ENCODE measurements around the gene NOP14.

The NOP14 gene

GRCh38 chr4:2950221-2950989, 12.8 kb downstream of the NOP14 start (continued):
- no peak for TF ChIP-seq ZNF18 (tag by site-specific recombination; IDR thresholded peaks at IDR 0.05)
- TF ChIP-seq ZNF624 (tag by site-specific recombination; IDR thresholded peaks at IDR 0.05): no peak
- TF ChIP-seq PRDM1 (tag by site-specific recombination; IDR thresholded peaks at IDR 0.05): no peak

GRCh38 chr4:2949782-2950125, 13.5 kb downstream of the NOP14 start:
- peaks cover 0 to 99% of the 10 kb centered on the region in 2 experiments for H3K36me3 ChIP-seq (ENCODE audit: control insufficient read depth in 2 of 2, insufficient read depth in 1 of 2, low read length in 2 of 2)
- TF ChIP-seq ZNF175 (tag by site-specific recombination; IDR thresholded peaks at IDR 0.05): no peak
- no peak for TF ChIP-seq KLF17 (tag by site-specific recombination; IDR thresholded peaks at IDR 0.05)
- no peak for TF ChIP-seq ZNF585B (tag by site-specific recombination; IDR thresholded peaks at IDR 0.05)
- H3K4me3 ChIP-seq (ENCODE audit: low read depth, low read length): no peak overlapping the region
- no peaks in the 10 kb centered on the region for H3K9me3 ChIP-seq (ENCODE audit: control insufficient read depth, insufficient read depth, low read depth, low read length)
- no peaks in the 10 kb centered on the region for H3K4me1 ChIP-seq (ENCODE audit: control insufficient read depth, insufficient read depth, low read length)
- ChIA-PET POLR2A (no interaction called here), CTCF (interaction anchor here (1.1 kb wide), 1 partner anchor 87 kb away, joined by 5 read pairs; no protein-coding TSS in a partner anchor)
- no peak overlapping the region for H3K27ac ChIP-seq (ENCODE audit: extremely low read depth, low read depth, low read length)

GRCh38 chr4:2948895-2949781, 14.1 kb downstream of the NOP14 start:
- Histone ChIP-seq H3K4me1 (ENCODE audit: control insufficient read depth, insufficient read depth, low read length) (no peaks in the 10 kb centered on the region), H3K27ac (ENCODE audit: extremely low read depth, low read depth, low read length) (no peak overlapping the region), H3K36me3 (ENCODE audit: control insufficient read depth in 2 of 2, insufficient read depth in 1 of 2, low read length in 2 of 2) (peaks cover 0 to 99% of the 10 kb centered on the region in 2 experiments), H3K9me3 (ENCODE audit: control insufficient read depth, insufficient read depth, low read depth, low read length) (no peaks in the 10 kb centered on the region), H3K4me3 (ENCODE audit: low read depth, low read length) (no peak overlapping the region)
- CTCF ChIA-PET: interaction anchor here (1.1 kb wide), 2 partner anchors 12 to 88 kb away, joined by 3 to 5 read pairs; no protein-coding TSS in a partner anchor
- no peak for TF ChIP-seq EGR2 (tag by site-specific recombination; IDR thresholded peaks at IDR 0.05; ENCODE audit: low read depth)
- TF ChIP-seq ZNF580 (tag by site-specific recombination; IDR thresholded peaks at IDR 0.05): no peak
- no peak for TF ChIP-seq ZBTB20 (tag by site-specific recombination; IDR thresholded peaks at IDR 0.05)
- TF ChIP-seq ZNF248 (tag by site-specific recombination; IDR thresholded peaks at IDR 0.05): no peak
- TF ChIP-seq MYNN (tag by site-specific recombination; IDR thresholded peaks at IDR 0.05; ENCODE audit: borderline replicate concordance): no peak
- POLR2A ChIA-PET: interaction anchor here (0.9 kb wide), 1 partner anchor 14 kb away, joined by 3 read pairs; the partner anchor contains the start of genes GRK4 and NOP14

- POLR2A ChIA-PET: interaction anchor here (0.9 kb wide), 1 partner anchor 16 kb away, joined by 3 read pairs; the partner anchor contains the start of genes GRK4 and NOP14
- H3K27ac ChIP-seq (ENCODE audit: extremely low read depth, low read depth, low read length): no peak overlapping the region
- H3K4me3 ChIP-seq (ENCODE audit: low read depth, low read length): no peak overlapping the region
- CTCF ChIA-PET: interaction anchor here (1.1 kb wide), 1 partner anchor 11 kb away, joined by 3 read pairs; no protein-coding TSS in a partner anchor
- H3K4me1 ChIP-seq (ENCODE audit: control insufficient read depth, insufficient read depth, low read length): no peaks in the 10 kb centered on the region
- peaks cover 0 to 99% of the 10 kb centered on the region in 2 experiments for H3K36me3 ChIP-seq (ENCODE audit: control insufficient read depth in 2 of 2, insufficient read depth in 1 of 2, low read length in 2 of 2)
- H3K9me3 ChIP-seq (ENCODE audit: control insufficient read depth, insufficient read depth, low read depth, low read length): no peaks in the 10 kb centered on the region
- TF ChIP-seq GLI4 (tag by site-specific recombination; IDR thresholded peaks at IDR 0.05): no peak
- TF ChIP-seq ZBTB7A (tag by site-specific recombination; IDR thresholded peaks at IDR 0.05; ENCODE audit: low read depth): no peak
- TF ChIP-seq ZNF488 (tag by site-specific recombination; IDR thresholded peaks at IDR 0.05): no peak
- TF ChIP-seq GFI1B (tag by site-specific recombination; IDR thresholded peaks at IDR 0.05): no peak
- no peak for TF ChIP-seq ZNF169 (tag by site-specific recombination; IDR thresholded peaks at IDR 0.05)
- TF ChIP-seq ZEB2 (tag by site-specific recombination; IDR thresholded peaks at IDR 0.05): no peak
- no peak for TF ChIP-seq ZNF366 (tag by site-specific recombination; conservative IDR thresholded peaks at IDR 0.05)
- TF ChIP-seq ZNF677 (tag by site-specific recombination; IDR thresholded peaks at IDR 0.05): no peak
- TF ChIP-seq KLF10 (tag by site-specific recombination; IDR thresholded peaks at IDR 0.05): no peak
- no peak for TF ChIP-seq ZNF623 (tag by site-specific recombination; IDR thresholded peaks at IDR 0.05)
- TF ChIP-seq ZNF629 (tag by site-specific recombination; IDR thresholded peaks at IDR 0.05): no peak
- TF ChIP-seq ZNF112 (tag by site-specific recombination; IDR thresholded peaks at IDR 0.05): no peak
- TF ChIP-seq ZNF211 (tag by site-specific recombination; IDR thresholded peaks at IDR 0.05; ENCODE audit: low read depth): no peak
- no peak for TF ChIP-seq ZNF23 (tag by site-specific recombination; IDR thresholded peaks at IDR 0.05; ENCODE audit: borderline replicate concordance)
- no peak for TF ChIP-seq ZNF621 (tag by site-specific recombination; IDR thresholded peaks at IDR 0.05)
These were observed 15.3 kb downstream of the NOP14 start for GRCh38 chr4:2947926-2948325.

Measured in HEK293 (cell line).